HEK293 (cell line): ENCODE measurements around the gene PEX5L.

ENCODE experiments used
- CTCF ChIA-PET: fragments of 350-600 bp; formaldehyde crosslinking; extraction: SDS; loops from one replicate; lab custom pipeline; 2021; ENCODE audit warnings: antibody characterized with exemption; lab: Yijun Ruan, JAX
- POLR2A ChIA-PET: fragments of 300-600 bp; formaldehyde crosslinking; extraction: SDS; loops from one replicate; lab custom pipeline; 2020; ENCODE audit warnings: antibody characterized with exemption, inconsistent platforms; lab: Yijun Ruan, JAX
- H3K27ac ChIP-seq: fragments of 200-500 bp; sonication (Bioruptor generic); 2 replicates; pipeline ENCODE4 v1.5.1; 2014; ENCODE audit warnings: low read depth, low read length, control low read depth, inconsistent platforms; ENCODE audit errors: extremely low read depth
- H3K36me3 ChIP-seq, 2 experiments: fragments of 200-500 bp in 1 of 2; sonication (Bioruptor generic) in 1 of 2; 1 replicate in 1 of 2; 2 replicates in 1 of 2; pipeline ENCODE4 v1.5.1; 2014 to 2017; ENCODE audit warnings: inconsistent platforms in 2 of 2, low read length in 2 of 2; ENCODE audit not compliant: control insufficient read depth in 2 of 2, insufficient read depth in 1 of 2
- H3K4me1 ChIP-seq: fragments of 200-500 bp; sonication (Bioruptor generic); 2 replicates; pipeline ENCODE4 v1.5.1; 2014; ENCODE audit warnings: mild to moderate bottlenecking, low read length, inconsistent platforms; ENCODE audit not compliant: control insufficient read depth, insufficient read depth
- H3K4me3 ChIP-seq: 2 replicates; pipeline ENCODE4 v1.5.1; 2011; ENCODE audit warnings: low read depth, mild to moderate bottlenecking, control low read depth, low read length, moderate library complexity
- H3K9me3 ChIP-seq: fragments of 200-500 bp; sonication (Bioruptor generic); 2 replicates; pipeline ENCODE4 v1.5.1; 2014; ENCODE audit warnings: low read depth, low read length, inconsistent platforms; ENCODE audit not compliant: control insufficient read depth, insufficient read depth
- GLI4 ChIP-seq: fragments of 450-650 bp; formaldehyde crosslinking; IDR thresholded peaks from 2 replicates; pipeline ENCODE4 v1.5.1; 2016; ENCODE audit warnings: missing biosample characterization, missing genetic modification characterization
- GLIS2 ChIP-seq: fragments of 450-650 bp; formaldehyde crosslinking; IDR thresholded peaks from 2 replicates; pipeline ENCODE4 v1.5.1; 2016; ENCODE audit warnings: missing biosample characterization, missing genetic modification characterization
- KLF10 ChIP-seq: fragments of 450-650 bp; IDR thresholded peaks from 2 replicates; pipeline ENCODE4 v1.5.1; 2018; ENCODE audit warnings: missing biosample characterization, mild to moderate bottlenecking, missing genetic modification characterization
- KLF16 ChIP-seq: fragments of 450-650 bp; formaldehyde crosslinking; IDR thresholded peaks from 2 replicates; pipeline ENCODE4 v1.5.1; 2017; ENCODE audit warnings: missing biosample characterization, missing genetic modification characterization
- REPIN1 ChIP-seq: fragments of 450-650 bp; formaldehyde crosslinking; IDR thresholded peaks from 2 replicates; pipeline ENCODE4 v1.5.1; 2017; ENCODE audit warnings: missing biosample characterization, missing genetic modification characterization, low read depth
- YY1 ChIP-seq: fragments of 450-650 bp; formaldehyde crosslinking; IDR thresholded peaks from 2 replicates; pipeline ENCODE4 v1.5.1; 2018; ENCODE audit warnings: missing biosample characterization, missing genetic modification characterization
- ZBTB44 ChIP-seq: fragments of 450-650 bp; IDR thresholded peaks from 2 replicates; pipeline ENCODE4 v1.5.1; 2018; ENCODE audit warnings: missing biosample characterization, mild to moderate bottlenecking, missing genetic modification characterization
- ZBTB6 ChIP-seq: fragments of 450-650 bp; formaldehyde crosslinking; IDR thresholded peaks from 2 replicates; pipeline ENCODE4 v1.5.1; 2017; ENCODE audit warnings: missing biosample characterization, missing genetic modification characterization
- ZFP37 ChIP-seq: fragments of 450-650 bp; formaldehyde crosslinking; IDR thresholded peaks from 2 replicates; pipeline ENCODE4 v1.5.1; 2016; ENCODE audit warnings: missing biosample characterization, missing genetic modification characterization
- ZNF112 ChIP-seq: fragments of 450-650 bp; formaldehyde crosslinking; IDR thresholded peaks from 2 replicates; pipeline ENCODE4 v1.5.0; 2017; ENCODE audit warnings: missing biosample characterization, missing genetic modification characterization
- ZNF133 ChIP-seq: fragments of 450-650 bp; formaldehyde crosslinking; IDR thresholded peaks from 2 replicates; pipeline ENCODE4 v1.5.1; 2016; ENCODE audit warnings: missing biosample characterization, missing genetic modification characterization
- ZNF169 ChIP-seq: fragments of 450-650 bp; formaldehyde crosslinking; IDR thresholded peaks from 2 replicates; pipeline ENCODE4 v1.5.1; 2016; ENCODE audit warnings: missing biosample characterization, missing genetic modification characterization
- ZNF2 ChIP-seq: fragments of 450-650 bp; formaldehyde crosslinking; IDR thresholded peaks from 2 replicates; pipeline ENCODE4 v1.5.1; 2016; ENCODE audit warnings: missing biosample characterization, missing genetic modification characterization
- ZNF214 ChIP-seq: fragments of 450-650 bp; formaldehyde crosslinking; IDR thresholded peaks from 2 replicates; pipeline ENCODE4 v1.5.1; 2017; ENCODE audit warnings: missing biosample characterization, mild to moderate bottlenecking, missing genetic modification characterization, borderline replicate concordance
- ZNF24 ChIP-seq: fragments of 450-650 bp; formaldehyde crosslinking; IDR thresholded peaks from 2 replicates; pipeline ENCODE4 v1.5.1; 2016; ENCODE audit warnings: missing biosample characterization, missing genetic modification characterization
- ZNF433 ChIP-seq: fragments of 450-650 bp; formaldehyde crosslinking; IDR thresholded peaks from 2 replicates; pipeline ENCODE4 v1.5.1; 2016; ENCODE audit warnings: missing biosample characterization, missing genetic modification characterization, low read depth
- ZNF610 ChIP-seq: fragments of 450-650 bp; formaldehyde crosslinking; IDR thresholded peaks from 2 replicates; pipeline ENCODE4 v1.5.1; 2016; ENCODE audit warnings: missing biosample characterization, missing genetic modification characterization, borderline replicate concordance
- ZNF626 ChIP-seq: fragments of 450-650 bp; sonication (Bioruptor Pico); formaldehyde crosslinking; IDR thresholded peaks from 2 replicates; pipeline ENCODE4 v1.5.1; 2018; ENCODE audit warnings: missing biosample characterization, missing genetic modification characterization, inconsistent platforms
- ZSCAN23 ChIP-seq: fragments of 450-650 bp; formaldehyde crosslinking; IDR thresholded peaks from 2 replicates; pipeline ENCODE4 v1.5.1; 2016; ENCODE audit warnings: missing biosample characterization, missing genetic modification characterization
- TF ChIP-seq, protein P1 (sequence below): fragments of 450-650 bp; formaldehyde crosslinking; IDR thresholded peaks from 2 replicates; pipeline ENCODE4 v1.5.1; 2016; ENCODE audit warnings: missing biosample characterization, missing genetic modification characterization

Gene PEX5L

DNA sequence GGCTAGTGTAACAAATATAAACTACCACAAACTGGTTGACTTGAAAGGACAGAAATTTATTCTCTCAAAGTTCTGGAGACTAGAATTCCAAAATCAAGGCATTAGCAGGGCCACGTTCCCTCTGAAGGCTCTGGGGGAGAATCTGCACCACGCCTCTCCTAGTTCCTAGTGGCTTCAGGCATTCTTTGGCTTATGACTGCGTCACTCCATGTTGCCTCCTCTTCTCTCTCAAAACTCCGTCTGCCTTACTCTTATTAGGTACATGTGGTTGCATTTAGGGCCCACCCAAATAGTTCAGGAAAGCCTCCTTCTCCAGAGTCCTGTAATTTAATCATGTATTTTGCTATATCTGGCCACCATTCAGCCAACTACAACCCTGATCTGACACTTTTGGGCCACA lies 174.8 kb downstream of the PEX5L start:
- POLR2A ChIA-PET, result no interaction called here
- no peak for TF ChIP-seq ZNF112 (tag by site-specific recombination)
- no peak for TF ChIP-seq GLIS2 (tag by site-specific recombination)
- no peak for TF ChIP-seq ZNF433 (tag by site-specific recombination)
- TF ChIP-seq ZNF133 (tag by site-specific recombination), result no peak
- TF ChIP-seq GLI4, result no peak
- no peak for TF ChIP-seq ZBTB6 (tag by site-specific recombination)
- no peak for TF ChIP-seq ZNF169 (tag by site-specific recombination)
- no peak for TF ChIP-seq REPIN1 (tag by site-specific recombination)
- no peak for TF ChIP-seq ZNF214 (tag by site-specific recombination)
- no peak for TF ChIP-seq YY1 (tag by site-specific recombination)
- TF ChIP-seq ZNF626 (tag by site-specific recombination), result no peak
- no peak for TF ChIP-seq KLF16 (tag by site-specific recombination)
- no peak for TF ChIP-seq ZSCAN23 (tag by site-specific recombination)
- TF ChIP-seq ZBTB44 (tag by site-specific recombination), result no peak
- no peak for TF ChIP-seq ZFP37
- no peak for TF ChIP-seq ZNF24 (tag by site-specific recombination)
- TF ChIP-seq, protein P1, sequence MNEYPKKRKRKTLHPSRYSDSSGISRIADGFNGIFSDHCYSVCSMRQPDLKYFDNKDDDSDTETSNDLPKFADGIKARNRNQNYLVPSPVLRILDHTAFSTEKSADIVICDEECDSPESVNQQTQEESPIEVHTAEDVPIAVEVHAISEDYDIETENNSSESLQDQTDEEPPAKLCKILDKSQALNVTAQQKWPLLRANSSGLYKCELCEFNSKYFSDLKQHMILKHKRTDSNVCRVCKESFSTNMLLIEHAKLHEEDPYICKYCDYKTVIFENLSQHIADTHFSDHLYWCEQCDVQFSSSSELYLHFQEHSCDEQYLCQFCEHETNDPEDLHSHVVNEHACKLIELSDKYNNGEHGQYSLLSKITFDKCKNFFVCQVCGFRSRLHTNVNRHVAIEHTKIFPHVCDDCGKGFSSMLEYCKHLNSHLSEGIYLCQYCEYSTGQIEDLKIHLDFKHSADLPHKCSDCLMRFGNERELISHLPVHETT (tag by site-specific recombination), result no peak
- no peak for TF ChIP-seq KLF10 (tag by site-specific recombination)
- CTCF ChIA-PET, result no interaction called here

DNA sequence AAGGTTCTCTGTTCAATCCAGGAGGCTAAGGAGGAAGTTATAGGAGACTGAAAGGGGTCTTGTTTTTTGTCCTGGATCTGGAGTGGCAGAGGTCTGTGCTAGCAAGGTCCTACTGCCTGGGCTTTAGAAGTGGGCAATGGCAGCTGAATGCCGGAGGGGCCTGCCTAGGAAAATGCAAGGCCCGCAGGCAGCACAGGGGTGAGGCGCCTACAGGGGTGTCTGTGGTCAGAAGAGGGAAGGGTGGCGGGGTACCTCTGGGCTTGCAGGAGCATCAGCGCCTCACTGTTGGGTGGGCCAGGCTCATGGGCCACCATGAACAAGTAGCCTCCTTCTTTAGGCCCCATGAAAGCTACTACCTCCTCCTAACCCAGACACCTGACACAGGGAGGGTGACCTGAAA lies 175.4 kb downstream of the PEX5L start:
- ChIA-PET POLR2A (no interaction called here), CTCF (no interaction called here)
- Histone ChIP-seq H3K4me1 (no peaks in the 10 kb centered on the region), H3K36me3 (no peaks in the 10 kb centered on the region), H3K27ac (no peak overlapping the region), H3K4me3 (no peak overlapping the region)
- no peak for TF ChIP-seq ZNF2
- TF ChIP-seq ZNF610, result no peak
- TF ChIP-seq, all 188 proteins: peak for 0
- no peaks in the 10 kb centered on the region for H3K9me3 ChIP-seq

More for the DNA sequence above, 174.8 kb downstream of the PEX5L start:
- Histone ChIP-seq H3K9me3 (no peaks in the 10 kb centered on the region), H3K4me1 (no peaks in the 10 kb centered on the region), H3K4me3 (no peak overlapping the region), H3K36me3 (no peaks in the 10 kb centered on the region), H3K27ac (no peak overlapping the region)
